Activated T-helper 9 cell treated with anti-CD3 and anti-CD28 coated beads, Interleukin-2, amount 50 U/mL, for 16 hours (primary cell): Measurements from ENCODE around the gene CRHR1.

ENCODE experiments used
- DNase-seq: peaks from one replicate; pipeline ENCODE4 v3.0.0-alpha.2; 2020; ENCODE audit warnings: low read depth

Gene CRHR1

DNA sequence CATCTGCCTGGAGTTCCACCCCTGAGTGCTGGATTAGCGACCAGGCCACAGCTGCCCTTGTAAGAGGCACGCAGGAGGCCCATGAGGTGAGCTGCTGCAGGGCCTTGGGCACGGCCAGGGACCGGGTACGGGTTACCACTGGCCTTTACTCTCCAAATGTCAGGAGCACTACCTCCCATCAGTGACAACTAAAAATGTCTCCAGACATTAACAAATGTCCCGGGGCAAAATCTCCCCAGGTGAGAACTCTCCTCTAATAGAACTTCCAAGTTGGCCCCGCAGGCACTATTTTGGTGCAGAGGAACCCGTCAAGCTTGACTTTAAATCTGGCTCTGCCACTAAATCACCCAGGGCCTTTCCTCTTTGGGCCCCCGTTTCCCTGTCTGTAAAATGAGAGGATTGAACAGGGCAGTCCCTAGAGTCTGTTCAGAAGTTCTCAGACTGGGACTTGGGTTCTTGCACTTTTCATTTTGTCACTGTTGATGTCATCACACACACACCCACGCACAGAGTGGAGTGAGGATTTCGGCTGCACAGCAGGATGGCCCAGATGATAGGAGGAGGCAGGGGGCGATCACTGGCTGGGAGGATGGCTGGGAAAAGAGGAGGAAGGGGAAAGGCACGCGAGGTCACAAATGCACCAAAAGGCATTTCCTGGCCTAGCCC is 85.7 kb downstream of the CRHR1 start:
- DNase-seq: no peak

DNA sequence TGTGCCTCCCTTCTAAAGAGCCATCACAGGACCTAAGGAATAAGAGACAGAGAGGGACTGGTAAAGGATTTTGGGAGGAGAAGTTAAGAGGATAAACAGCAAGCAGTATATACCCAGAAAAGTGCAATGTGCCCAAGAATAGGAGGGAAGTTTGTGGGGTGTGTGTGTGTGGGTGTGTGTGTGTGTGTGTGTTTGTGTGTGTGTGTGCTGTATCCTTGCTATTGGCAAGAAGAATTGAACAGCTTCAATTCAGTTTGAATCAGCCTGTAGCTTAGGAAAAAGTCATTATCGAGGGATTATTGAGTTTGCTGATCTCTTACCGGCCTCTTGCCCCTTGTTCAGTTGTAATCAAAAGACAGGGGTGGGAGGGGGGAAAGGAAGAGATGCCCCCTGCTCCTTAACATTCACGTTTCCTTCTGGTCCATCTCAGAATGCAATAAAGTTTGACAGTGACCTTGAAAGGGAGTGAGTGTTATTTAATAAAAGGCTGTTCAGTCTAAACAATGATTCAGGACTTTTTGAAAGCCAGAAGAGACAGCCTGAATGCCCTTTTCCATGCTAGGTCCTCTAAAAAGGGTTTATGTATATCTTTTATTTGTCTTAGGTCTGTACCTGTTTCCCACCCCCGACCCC is 86.3 kb downstream of the CRHR1 start:
- DNase-seq: no peak

DNA sequence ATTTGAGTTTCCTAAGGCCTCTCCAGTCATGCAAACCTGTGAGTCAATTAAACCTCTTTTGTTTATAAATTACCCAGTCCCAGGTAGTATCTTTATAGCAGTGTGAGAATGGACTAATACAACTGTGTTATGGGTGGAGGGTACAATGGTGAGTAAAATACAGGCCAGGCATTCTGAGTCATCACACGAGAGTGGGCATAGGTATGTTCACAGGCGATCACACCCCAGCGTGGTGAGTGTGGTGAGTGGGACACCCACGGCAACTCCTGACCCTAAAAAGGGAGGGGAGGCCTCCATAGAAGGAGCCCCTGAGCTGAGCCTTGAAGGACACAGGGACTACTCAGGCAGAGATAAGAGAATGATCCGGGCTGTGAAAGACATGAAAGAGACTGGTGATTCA is 87.6 kb downstream of the CRHR1 start:
- no peak for DNase-seq

DNA sequence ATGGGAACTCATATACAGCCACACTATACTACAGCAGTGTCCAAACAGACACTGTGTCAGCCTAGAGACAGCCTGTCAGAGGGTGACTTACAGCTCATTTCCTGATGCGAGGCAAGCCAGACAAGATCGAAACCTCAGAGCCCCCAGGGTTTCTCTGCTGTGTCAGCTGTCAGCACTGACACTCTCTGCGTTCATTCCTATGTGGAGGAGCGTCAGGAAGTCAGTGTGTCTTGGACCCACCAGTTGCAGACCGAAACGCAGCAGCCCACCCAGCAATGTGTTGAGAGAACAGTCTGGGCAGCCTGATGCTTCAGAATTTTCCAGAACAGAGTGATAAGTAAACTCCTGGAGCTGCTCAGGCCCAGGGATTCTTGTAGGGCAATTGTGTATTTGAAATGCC is 89.6 kb downstream of the CRHR1 start:
- DNase-seq: no peak

DNA sequence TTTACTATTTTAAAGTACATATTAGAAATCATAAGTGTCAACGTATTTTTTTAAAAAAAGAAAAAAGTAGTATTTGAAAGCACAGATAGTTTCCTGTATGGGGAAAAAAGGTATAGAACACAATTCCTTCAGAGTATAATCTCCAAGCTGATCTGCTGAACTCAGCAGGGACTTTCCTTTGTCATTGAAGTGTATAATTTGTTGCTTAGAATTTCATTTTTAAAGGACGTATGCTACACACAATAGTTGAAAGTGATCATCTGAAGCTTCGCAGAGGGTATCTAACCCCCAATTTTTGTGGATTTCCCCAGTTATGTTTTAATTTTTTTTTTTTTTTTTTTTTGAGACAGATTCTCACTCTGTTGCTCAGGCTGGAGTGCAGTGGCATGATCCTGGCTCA is 90.0 kb downstream of the CRHR1 start:
- DNase-seq: no peak

DNA sequence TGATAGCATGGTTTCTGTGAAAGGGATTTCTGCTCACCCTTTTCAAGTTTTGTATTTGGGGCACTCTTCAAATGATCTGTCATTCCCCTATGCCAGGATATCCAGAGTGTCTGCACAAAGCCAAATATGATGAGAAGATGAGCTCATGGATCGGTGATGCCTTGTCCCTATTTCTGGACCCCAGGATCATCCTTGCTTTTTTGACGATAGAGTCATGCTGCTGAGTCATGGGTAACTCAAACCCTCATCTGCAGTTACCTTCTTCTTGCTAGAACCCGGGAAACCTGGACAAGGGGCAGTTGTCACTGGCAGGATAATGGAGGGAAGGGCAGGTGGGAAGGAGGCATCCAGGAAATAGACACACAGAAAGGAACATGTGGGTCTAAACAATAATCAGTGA is 92.4 kb downstream of the CRHR1 start:
- no peak for DNase-seq

DNA sequence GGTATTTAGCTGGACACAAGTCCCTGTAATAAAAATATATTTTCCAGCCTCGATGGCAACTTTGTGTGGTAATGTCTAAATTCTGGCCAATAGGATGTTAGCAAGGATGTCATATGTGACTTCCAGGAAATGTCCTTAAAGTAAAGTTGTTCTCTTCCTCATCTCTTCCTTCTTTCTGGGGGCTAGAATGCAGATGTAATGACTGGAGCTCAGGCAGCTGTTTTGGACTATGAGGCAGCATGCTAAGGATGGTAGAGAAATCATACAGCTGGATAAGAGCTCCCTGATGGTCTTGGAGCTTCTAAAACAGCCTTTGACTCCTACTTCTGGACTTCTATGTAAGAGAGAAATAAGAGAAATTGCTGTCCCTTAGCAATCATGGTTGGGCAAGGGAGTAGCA is 93.3 kb downstream of the CRHR1 start:
- no peak for DNase-seq

DNA sequence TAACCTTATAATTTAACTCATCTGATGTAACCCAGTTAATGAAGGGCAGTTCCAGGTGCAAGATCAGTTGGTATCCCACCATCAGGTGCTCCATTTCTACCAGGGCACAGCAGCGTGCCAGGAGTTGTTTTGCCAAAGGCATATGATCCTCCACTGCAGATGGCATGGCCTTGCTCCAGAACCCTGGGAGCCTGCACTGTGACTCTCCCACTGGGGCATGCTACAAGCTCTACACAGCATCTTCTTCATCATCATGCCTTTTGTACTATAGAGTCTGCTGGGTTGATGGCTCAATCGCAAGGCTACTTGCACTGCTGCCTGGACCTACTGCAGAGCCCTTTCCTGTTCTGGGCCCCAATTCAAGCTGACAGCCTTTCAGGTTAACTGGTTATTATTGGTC is 98.9 kb downstream of the CRHR1 start:
- DNase-seq: no peak
